Keratinocyte (primary cell): ENCODE measurements around the gene CLSTN2. TPM values are rescaled to one million over a fixed set of nuclear protein-coding genes. Genes with fewer than 3 reads are reported as not detected.

Experiments
- DNase-seq: peaks from one replicate; pipeline ENCODE4 v3.0.0-alpha.2; 2011; ENCODE audit warnings: low read depth, missing footprints, low spot score
- FAIRE-seq: peaks from 2 replicates; lab custom pipeline; 2011; peaks lifted over from hg19 to GRCh38; lab: Jason Lieb, UNC
- H2AFZ ChIP-seq: 2 replicates; pipeline ENCODE4 v1.6.0; 2012; ENCODE audit warnings: low read length, control low read depth, inconsistent platforms; ENCODE audit not compliant: control insufficient read depth
- H3K27ac ChIP-seq: 2 replicates; pipeline ENCODE4 v1.5.1; 2011; ENCODE audit warnings: low read length; ENCODE audit not compliant: control insufficient read depth, insufficient read depth
- H3K27me3 ChIP-seq: 3 replicates; pipeline ENCODE4 v1.6.0; 2011; ENCODE audit warnings: low read length; ENCODE audit not compliant: control insufficient read depth, insufficient read depth; ENCODE audit errors: extremely low read depth
- H3K36me3 ChIP-seq, 2 experiments: 2 replicates in 1 of 2; 3 replicates in 1 of 2; pipeline ENCODE4 v1.5.1; 2011; ENCODE audit warnings: low read length in 2 of 2, mild to moderate bottlenecking in 1 of 2; ENCODE audit not compliant: control insufficient read depth in 2 of 2, insufficient read depth in 2 of 2; ENCODE audit errors: extremely low read depth in 1 of 2
- H3K4me1 ChIP-seq: 3 replicates; pipeline ENCODE4 v1.5.1; 2011; ENCODE audit warnings: low read length; ENCODE audit not compliant: control insufficient read depth, insufficient read depth; ENCODE audit errors: extremely low read depth
- H3K4me2 ChIP-seq: 3 replicates; pipeline ENCODE4 v1.6.0; 2011; ENCODE audit warnings: low read depth, low read length; ENCODE audit not compliant: control insufficient read depth, insufficient read depth; ENCODE audit errors: extremely low read depth
- H3K4me3 ChIP-seq, 3 experiments: fragments of 200-600 bp in 1 of 3; sonication (generic) in 1 of 3; 2 replicates in 2 of 3; 3 replicates in 1 of 3; pipeline ENCODE4 v1.5.1; 2011 to 2016; ENCODE audit warnings: low read length in 3 of 3, mild to moderate bottlenecking in 3 of 3, control low read depth in 2 of 3, inconsistent platforms in 1 of 3, low read depth in 1 of 3, mixed read lengths in 1 of 3, mixed run types in 1 of 3, moderate library complexity in 1 of 3; ENCODE audit not compliant: control insufficient read depth in 2 of 3, insufficient read depth in 2 of 3; ENCODE audit errors: extremely low read depth in 1 of 3
- H3K79me2 ChIP-seq: 2 replicates; pipeline ENCODE4 v1.6.0; 2012; ENCODE audit warnings: low read length; ENCODE audit not compliant: control insufficient read depth, insufficient read depth
- H3K9ac ChIP-seq: 3 replicates; pipeline ENCODE4 v1.6.0; 2011; ENCODE audit warnings: low read length; ENCODE audit not compliant: control insufficient read depth, insufficient read depth; ENCODE audit errors: extremely low read depth
- H3K9me1 ChIP-seq: 3 replicates; pipeline ENCODE4 v1.6.0; 2011; ENCODE audit warnings: low read length; ENCODE audit not compliant: control insufficient read depth, insufficient read depth; ENCODE audit errors: extremely low read depth
- H3K9me3 ChIP-seq: 2 replicates; pipeline ENCODE4 v1.5.1; 2012; ENCODE audit warnings: low read depth, low read length; ENCODE audit not compliant: control insufficient read depth
- H4K20me1 ChIP-seq: 3 replicates; pipeline ENCODE4 v1.6.0; 2011; ENCODE audit warnings: low read length; ENCODE audit not compliant: control insufficient read depth, insufficient read depth; ENCODE audit errors: extremely low read depth
- CTCF ChIP-seq, 3 experiments: IDR thresholded peaks in 1 of 3; conservative IDR thresholded peaks in 1 of 3; optimal IDR thresholded peaks in 1 of 3; 2 replicates in 2 of 3; 3 replicates in 1 of 3; pipeline versions ENCODE3 to v1.5.1; 2011; ENCODE audit warnings: low read length in 3 of 3, mild to moderate bottlenecking in 3 of 3, moderate library complexity in 2 of 3, control low read depth in 1 of 3, inconsistent platforms in 1 of 3; ENCODE audit not compliant: insufficient read depth in 2 of 3; ENCODE audit errors: extremely low read depth in 1 of 3
- EZH2 ChIP-seq: IDR thresholded peaks from one replicate; pipeline ENCODE4 v1.6.1; 2012; ENCODE audit warnings: inconsistent platforms, mild to moderate bottlenecking, low read length, moderate library complexity
- dilution Hi-C: fragments of 300-500 bp; cut with MboI; formaldehyde crosslinking; loops from one replicate; pipeline ENCODE4 v1.7.0; 2020; ENCODE audit warnings: low sequenced_read_pairs; ENCODE audit not compliant: extremely low pct_ligation_motif_present
- polyA plus RNA-seq, 5 experiments: library from polyadenylated mRNA; depleted of rRNA in 3 of 5; stranded (reverse) in 3 of 5; stranded (forward) in 1 of 5; unstranded in 1 of 5; fragments of >200 nt; gene quantifications; 1 replicate in 1 of 5; 2 replicates in 3 of 5; 3 replicates in 1 of 5; pipeline versions ENCODE4 v1.2.1 to v1.2.3, GENCODE V29; 2011 to 2012; ENCODE audit warnings: missing spikeins in 2 of 5, low read depth in 1 of 5, low replicate concordance in 1 of 5

Gene CLSTN2
- polyA plus RNA-seq, 1 donor (not counting 4 experiments of a cell fraction or from before 2014, with no cell fraction given), result 0.09 TPM

- no peaks in the 10 kb centered on the region for H3K27me3 ChIP-seq
- peaks cover 4% of the 10 kb centered on the region for H3K4me1 ChIP-seq
- no peak for TF ChIP-seq CTCF (optimal IDR thresholded peaks at IDR 0.05 in 1 of 3, IDR thresholded peaks at IDR 0.05 in 1 of 3, conservative IDR thresholded peaks at IDR 0.05 in 1 of 3; ENCODE audit: extremely low read depth in 1 of 3, insufficient read depth in 2 of 3, low read length in 3 of 3)
- no peak for TF ChIP-seq EZH2
- no peak overlapping the region for H3K4me2 ChIP-seq
- H2AFZ ChIP-seq, result no peak overlapping the region
- FAIRE-seq (no peak), DNase-seq (no peak)
- H3K79me2 ChIP-seq, result no peaks in the 10 kb centered on the region
- H3K36me3 ChIP-seq, result no peaks in the 10 kb centered on the region
- dilution Hi-C loops, result no loop called here
- H4K20me1 ChIP-seq, result no peaks in the 10 kb centered on the region
- no peaks in the 10 kb centered on the region for H3K9me1 ChIP-seq
- no peak overlapping the region for H3K4me3 ChIP-seq
- H3K9me3 ChIP-seq, result no peaks in the 10 kb centered on the region
- H3K27ac ChIP-seq, result no peak overlapping the region
- H3K9ac ChIP-seq, result no peak overlapping the region
These were observed 252.8 kb downstream of the CLSTN2 start for GRCh38 chr3:140187656-140188221.

DNA sequence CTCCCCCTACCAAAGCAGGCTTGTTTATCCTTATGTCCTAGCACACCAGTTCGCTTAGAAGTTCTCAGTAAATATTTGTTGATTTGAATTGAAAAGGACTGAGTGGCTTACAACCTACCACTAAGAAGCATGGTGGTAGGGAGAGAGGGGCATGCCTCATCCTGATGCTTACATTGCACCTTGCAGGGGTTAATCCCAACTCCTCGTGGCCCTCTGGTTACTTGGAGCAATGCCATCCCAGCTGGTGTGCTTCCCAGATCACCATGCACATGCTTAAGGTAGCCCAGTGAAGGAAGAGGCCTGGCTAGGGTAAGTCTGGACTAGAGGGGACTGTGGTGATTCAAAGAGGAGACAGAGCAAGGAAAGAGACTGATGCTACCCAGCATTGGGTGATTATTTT is 253.3 kb downstream of the CLSTN2 start:
- H3K9me1 ChIP-seq, result no peaks in the 10 kb centered on the region
- H4K20me1 ChIP-seq, result no peaks in the 10 kb centered on the region
- peaks cover 4% of the 10 kb centered on the region for H3K4me1 ChIP-seq
- H3K9me3 ChIP-seq, result no peaks in the 10 kb centered on the region
- H3K4me3 ChIP-seq, result no peak overlapping the region
- no peak for DNase-seq
- TF ChIP-seq CTCF (optimal IDR thresholded peaks at IDR 0.05 in 1 of 3, IDR thresholded peaks at IDR 0.05 in 1 of 3, conservative IDR thresholded peaks at IDR 0.05 in 1 of 3; ENCODE audit: extremely low read depth in 1 of 3, insufficient read depth in 2 of 3, low read length in 3 of 3) (no peak), EZH2 (no peak)
- dilution Hi-C loops, result no loop called here
- H2AFZ ChIP-seq, result no peak overlapping the region
- FAIRE-seq, result no peak
- no peaks in the 10 kb centered on the region for H3K79me2 ChIP-seq
- H3K27ac ChIP-seq, result no peak overlapping the region
- H3K4me2 ChIP-seq, result no peak overlapping the region
- no peak overlapping the region for H3K9ac ChIP-seq
- H3K36me3 ChIP-seq, result no peaks in the 10 kb centered on the region
- no peaks in the 10 kb centered on the region for H3K27me3 ChIP-seq
